ENCODE results near the gene SCIN.

Gene SCIN

DNA sequence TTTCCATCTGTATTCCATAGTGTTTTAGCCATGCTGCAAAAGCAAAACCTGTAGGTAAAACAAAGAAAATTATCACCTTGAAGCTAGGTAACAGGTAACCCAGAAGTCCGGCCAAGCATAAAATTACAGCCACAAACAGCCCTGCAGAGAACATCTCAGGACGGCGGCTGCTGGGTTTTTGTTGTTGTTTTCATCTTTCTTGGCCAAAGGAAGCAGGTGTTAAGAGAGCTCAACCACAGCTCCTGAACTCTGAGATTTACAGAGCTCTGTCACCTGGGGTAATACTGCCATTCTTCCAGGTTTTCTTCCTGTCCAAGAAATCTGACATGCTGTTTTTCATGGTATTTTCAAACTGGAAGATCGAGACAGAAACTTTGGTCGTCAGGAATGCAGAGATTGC is 847 bp upstream of the SCIN start:
- DNase-seq: no peak

DNA sequence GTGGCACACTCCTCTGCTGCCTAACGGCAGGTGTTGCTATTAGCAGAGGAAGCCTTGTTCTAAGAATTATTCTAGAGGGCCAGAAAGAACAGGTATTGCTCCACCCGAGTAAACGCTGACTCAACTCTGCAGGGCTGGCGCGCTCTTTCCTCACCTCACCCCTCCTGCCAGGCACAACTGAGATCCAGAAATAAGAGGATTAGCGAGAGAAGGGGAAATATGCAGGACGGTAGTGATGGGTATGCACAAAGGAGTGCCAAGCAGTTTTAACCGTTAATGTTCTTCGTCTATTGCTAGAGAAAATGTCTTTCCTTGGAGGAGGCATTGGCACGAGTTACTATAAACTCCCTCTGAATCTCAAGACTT is 369 bp upstream of the SCIN start:
- no peak for DNase-seq

- DNase-seq: no peak
Observed at GRCh38 chr7:12571691-12572090, 1.2 kb downstream of the SCIN start.

DNA sequence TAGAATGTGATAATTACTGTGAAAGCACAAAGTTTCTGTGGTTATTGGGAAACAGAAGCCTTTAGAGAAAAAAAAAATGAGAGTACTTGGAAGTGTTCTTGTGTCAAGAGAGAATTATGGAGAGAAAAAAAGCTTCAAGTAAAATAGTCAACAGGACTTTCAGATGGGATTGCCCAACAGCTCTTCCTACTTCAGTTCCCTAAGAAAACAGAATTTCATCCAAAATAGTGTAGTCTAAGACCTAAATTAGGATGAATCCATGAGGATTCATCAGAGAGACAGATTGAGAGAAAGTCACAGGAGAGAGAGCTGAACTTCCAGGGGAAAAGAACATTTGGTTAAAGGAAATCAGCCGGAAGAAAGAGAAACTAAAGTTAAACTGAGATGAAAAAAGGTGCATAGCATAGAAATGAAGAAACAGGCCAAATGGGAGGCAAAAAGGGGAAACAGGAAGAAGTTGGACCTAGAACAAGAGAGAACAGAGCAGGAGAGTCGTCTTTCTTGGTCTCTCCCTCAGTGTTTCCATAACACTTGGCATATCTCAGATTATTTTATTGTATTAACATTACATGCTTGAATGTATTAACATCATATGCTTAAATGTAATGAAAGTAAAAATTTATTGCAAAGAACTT is 2.5 kb downstream of the SCIN start:
- no peak for DNase-seq

GRCh38 chr7:12573885-12574284 is 3.4 kb downstream of the SCIN start:
- DNase-seq: no peak

DNA sequence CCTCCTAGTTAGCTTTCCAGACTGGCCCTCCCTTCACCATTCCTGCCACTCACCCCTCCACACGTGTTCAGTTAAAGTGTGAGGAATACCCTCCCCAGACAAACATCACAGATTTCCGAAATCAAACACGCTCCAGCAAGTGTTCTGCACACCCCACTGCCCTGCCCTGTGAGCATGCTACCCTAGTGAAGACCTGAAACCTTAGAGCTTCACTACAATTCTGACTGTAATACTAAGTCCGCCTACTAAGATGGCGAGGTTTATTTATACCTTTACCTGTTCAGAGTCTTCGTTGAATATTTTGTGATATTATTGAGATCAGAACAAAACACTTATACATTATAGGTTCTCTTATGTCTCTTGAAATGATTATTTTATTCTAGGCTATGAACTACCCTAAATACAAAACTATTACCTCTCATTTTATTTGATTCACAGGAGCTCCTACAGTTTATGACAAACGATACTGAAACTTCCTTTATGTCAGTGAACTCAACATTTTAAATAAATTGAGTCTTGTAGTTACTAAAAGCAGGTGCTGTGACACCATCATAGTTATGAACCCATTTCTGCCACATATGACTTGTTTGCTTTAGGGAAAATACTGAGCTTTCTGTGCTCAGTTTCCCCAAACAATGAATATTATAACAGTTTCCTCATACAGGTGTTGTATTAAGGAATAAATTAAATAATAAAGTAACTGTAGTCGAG is 8.6 kb downstream of the SCIN start:
- no peak for DNase-seq

DNA sequence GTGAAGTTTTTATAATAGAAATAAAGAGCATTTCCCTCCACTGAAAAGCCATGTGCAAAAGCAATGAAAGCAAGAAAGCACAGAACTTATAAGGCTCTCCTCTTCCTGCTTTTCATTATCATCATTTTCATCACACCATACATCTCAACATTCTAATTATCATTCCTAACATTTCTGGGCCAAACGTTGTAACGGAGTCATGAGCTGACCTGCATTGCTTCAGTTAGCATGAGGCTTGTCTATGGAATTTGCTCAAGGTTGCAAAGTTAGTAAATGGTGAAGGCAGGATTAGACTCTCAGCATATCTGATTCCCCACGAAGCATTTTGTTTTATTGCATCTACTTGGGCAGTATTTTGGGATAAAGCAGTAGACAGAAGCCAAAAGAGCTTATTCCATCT is 11.4 kb downstream of the SCIN start:
- DNase-seq: no peak

DNA sequence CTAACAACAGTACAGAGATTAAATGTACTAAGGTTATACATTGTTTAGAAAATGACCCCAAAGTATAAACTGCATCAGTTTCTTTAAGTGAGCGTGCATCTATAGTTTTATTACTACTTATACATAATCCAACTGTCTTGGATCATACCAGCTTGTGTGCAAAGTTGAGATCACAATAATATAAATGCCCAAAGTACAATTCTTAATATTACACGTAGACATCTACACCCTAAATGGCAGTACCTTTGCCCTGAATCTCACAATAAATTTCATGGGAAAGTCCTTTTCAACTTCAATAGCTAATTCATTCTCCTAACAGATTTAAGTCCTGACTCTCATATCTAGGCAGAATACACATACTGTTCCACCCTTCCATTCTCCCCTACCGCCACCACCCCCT is 11.8 kb downstream of the SCIN start:
- no peak for DNase-seq

DNA sequence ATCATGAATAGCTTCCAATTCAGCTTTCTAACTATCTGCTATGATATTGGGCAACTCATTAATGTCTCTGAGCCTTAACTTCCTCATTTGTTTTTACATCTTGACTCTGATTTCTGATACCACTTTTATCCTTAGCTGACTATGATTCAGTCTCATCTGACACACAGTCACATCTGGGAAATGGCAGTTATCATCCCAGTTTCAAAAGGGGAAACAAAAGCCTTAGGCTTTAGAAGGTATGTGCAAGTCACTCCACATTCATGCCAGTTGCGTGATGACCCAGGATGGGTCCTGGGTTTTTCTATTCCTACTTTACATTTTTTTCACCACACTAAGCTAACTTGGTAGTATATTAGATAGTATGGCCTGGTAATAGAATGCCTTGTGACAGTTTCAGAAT is 12.7 kb downstream of the SCIN start:
- no peak for DNase-seq

DNA sequence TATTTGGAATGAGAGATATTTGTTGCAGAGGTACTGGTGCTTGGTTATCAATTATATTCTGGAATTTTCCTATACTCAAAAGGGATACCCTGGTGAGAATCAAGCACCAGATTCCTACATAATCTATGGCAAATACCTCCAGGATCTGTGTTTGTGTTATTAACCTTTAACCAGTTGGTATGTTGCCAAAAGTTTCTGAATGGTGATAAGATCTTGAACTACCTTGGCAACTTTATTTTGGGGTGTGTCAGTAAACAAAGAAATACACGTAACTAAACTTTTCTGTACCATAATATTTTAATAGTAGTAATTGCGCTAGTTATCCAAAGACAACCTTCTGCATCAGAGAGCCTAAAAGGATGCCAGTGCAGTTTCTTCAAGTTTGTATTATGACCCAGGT is 13.4 kb downstream of the SCIN start:
- no peak for DNase-seq

DNA sequence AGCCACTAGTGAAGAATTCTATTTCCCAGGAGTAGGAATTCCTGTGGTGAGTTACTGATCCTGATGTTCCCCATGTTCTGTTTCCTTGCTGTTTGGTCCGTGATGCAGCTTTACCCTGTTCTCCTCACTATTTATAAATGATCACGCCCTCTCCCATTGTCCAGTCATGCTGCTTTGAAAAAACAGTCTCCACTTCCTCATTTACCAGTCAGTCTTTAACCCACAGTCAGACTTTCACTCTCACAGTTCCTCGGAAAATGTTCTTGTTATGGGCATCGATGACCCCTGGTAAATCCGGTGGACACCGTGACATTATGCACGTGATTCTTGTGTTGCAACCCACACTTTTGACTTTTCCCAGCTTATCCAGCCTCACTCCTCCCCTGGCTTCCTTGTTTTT is 14.4 kb downstream of the SCIN start:
- DNase-seq: no peak

GRCh38 chr7:12586271-12586670 is 15.8 kb downstream of the SCIN start:
- DNase-seq: no peak

GRCh38 chr7:12588259-12588904 is 17.9 kb downstream of the SCIN start:
- DNase-seq: no peak

- no peak for DNase-seq
Observed at GRCh38 chr7:12590559-12590958, 20.0 kb downstream of the SCIN start.

GRCh38 chr7:12594122-12594897 is 23.8 kb downstream of the SCIN start:
- DNase-seq: no peak

- DNase-seq: no peak
Observed at GRCh38 chr7:12595148-12595547, 24.6 kb downstream of the SCIN start.

GRCh38 chr7:12596225-12596790 is 25.8 kb downstream of the SCIN start:
- DNase-seq: no peak

DNA sequence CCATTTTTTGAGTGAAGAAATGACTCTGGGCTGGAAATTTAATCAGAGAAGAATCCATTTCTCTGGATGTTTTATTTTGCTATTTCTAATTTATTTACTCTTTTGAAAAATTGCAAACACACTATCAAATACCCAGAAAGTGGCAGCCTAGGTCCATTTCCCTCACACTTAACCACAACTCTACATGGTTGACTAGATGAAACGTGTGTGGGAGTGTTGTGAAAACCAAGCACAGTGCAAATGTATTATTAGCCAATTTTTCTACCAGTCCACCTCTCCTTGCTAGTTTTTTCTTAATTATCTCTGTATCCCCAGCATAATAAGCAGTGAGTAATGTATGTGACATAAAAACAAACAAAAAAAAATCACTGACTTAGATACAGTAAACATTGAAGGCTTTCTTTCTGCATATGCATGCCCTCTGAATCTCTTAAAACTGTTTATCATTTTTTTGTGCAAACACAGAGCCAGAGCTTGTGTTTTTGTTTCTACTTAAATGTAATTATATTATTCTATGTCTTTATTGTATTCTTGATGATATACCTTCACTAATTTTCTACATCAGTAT is 30.9 kb downstream of the SCIN start:
- no peak for DNase-seq

GRCh38 chr7:12607134-12607533 is 36.6 kb downstream of the SCIN start:
- no peak for DNase-seq

DNA sequence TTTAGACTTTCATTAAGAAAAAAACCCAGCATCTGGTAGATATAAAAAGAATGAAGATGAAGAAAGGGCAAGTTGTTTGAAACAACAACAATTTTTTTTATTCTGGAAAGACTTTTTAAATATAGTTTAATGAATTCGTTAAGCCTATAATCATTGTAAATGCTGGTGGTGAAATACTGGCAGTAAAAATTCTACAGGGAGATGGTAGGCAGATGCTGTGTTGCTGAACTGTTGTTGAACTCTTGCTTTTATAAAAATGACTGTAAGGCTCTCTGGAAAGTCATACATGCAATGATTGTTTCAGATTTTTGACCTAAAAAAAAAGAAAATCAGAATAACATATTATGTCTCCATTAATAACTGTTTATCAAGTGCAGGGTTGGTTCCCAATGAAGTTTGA is 39.0 kb downstream of the SCIN start:
- no peak for DNase-seq

GRCh38 chr7:12610899-12611298 is 40.4 kb downstream of the SCIN start:
- DNase-seq: no peak

DNA sequence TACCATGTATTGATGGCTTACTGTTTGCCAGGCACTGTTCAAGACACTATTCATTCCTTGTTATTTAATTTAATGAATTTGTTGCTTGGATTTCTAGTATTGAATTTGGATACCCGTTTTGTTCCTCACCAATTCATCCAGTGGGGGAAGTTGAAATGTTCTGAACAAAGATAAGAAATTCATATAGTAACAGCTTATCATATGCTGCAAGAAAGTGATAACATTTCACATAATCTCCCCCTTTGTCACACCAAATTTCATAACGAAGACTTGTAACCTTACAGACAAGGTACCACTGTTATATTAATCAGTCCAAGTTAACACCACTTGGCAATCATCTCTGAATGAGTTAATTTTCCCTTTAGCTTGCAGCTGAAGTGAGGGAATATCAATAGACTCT is 42.1 kb downstream of the SCIN start:
- DNase-seq: no peak

DNA sequence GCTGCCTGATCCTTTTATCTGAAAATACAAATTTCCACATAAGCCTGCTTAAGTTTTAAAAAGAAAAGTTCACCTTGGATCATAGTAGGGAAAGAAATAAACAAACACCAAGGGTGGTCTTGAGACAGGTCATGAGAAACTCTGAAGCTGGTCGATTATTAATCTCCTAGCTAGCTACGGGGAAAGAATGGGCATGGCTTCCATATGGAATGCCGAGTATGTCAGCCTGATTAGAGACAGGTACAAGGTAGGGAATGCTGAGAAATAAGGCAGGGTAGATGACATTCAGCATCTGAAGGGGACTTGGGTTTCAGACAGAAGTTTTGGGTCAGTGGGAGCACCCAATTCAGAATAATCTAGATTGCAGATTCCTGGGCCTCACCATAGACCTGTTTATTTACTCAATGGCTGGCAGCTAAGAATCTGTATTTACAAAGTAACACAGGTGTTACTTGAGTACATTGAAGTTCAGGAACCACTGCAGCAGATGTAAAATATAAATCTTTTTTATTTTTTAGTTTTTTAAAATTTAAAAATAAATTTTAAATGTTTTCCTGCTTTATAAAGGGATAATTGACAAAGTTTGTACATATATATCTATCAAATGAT is 49.0 kb downstream of the SCIN start:
- DNase-seq: no peak

Measured in T1000 (cell line).